Sigmoid colon (tissue), 7 donors: ENCODE data around the gene BAZ1B. TPM values are rescaled to one million over a fixed set of nuclear protein-coding genes. Genes with fewer than 3 reads are reported as not detected.
"Not testable (repeated sequence)": the region's sequence is repeated elsewhere in the genome, so short reads cannot be mapped to it uniquely, and the experiment has no call there.

ENCODE experiments used
- DNase-seq: peaks from one replicate; pipeline ENCODE4 v3.0.0-alpha.2; 2019
- H3K27ac ChIP-seq, 4 donors: fragments of 200-600 bp; sonication (generic); one replicate each; pipeline ENCODE4 v1.5.1; 2016 to 2019; ENCODE audit warnings: mild to moderate bottlenecking in 1 of 4
- H3K27me3 ChIP-seq, 3 donors: fragments of 200-600 bp; sonication (generic); one replicate each; pipeline ENCODE4 v1.5.1; 2019; ENCODE audit warnings: mild to moderate bottlenecking in 1 of 3
- H3K36me3 ChIP-seq, 4 donors: fragments of 200-600 bp; sonication (generic); one replicate each; pipeline ENCODE4 v1.5.1; 2016 to 2019
- H3K4me1 ChIP-seq, 4 donors: fragments of 200-600 bp; sonication (generic); one replicate each; pipeline ENCODE4 v1.5.1; 2017 to 2019
- H3K4me3 ChIP-seq, 4 donors: fragments of 200-600 bp; sonication (generic); one replicate each; pipeline ENCODE4 v1.5.1; 2017 to 2019; ENCODE audit warnings: mild to moderate bottlenecking in 2 of 4, moderate library complexity in 1 of 4
- H3K9me3 ChIP-seq, 4 donors: fragments of 200-600 bp in 3 of 4; sonication (generic) in 3 of 4; one replicate each; pipeline versions ENCODE4 v1.5.1 to v1.6.1; 2013 to 2019
- EP300 ChIP-seq, 4 donors: sonication (generic); formaldehyde crosslinking; IDR thresholded peaks; one replicate each; pipeline ENCODE4 v1.6.1; 2017; ENCODE audit warnings: antibody characterized with exemption in 4 of 4
- POLR2A ChIP-seq, 2 donors: fragments of 450-650 bp; IDR thresholded peaks; one replicate each; pipeline ENCODE4 v1.6.1; 2016; ENCODE audit warnings: antibody characterized with exemption in 2 of 2, mild to moderate bottlenecking in 2 of 2, moderate library complexity in 2 of 2
- POLR2AphosphoS5 ChIP-seq, 4 donors: sonication (generic); formaldehyde crosslinking; IDR thresholded peaks; one replicate each; pipeline ENCODE4 v1.6.1; 2017; ENCODE audit warnings: antibody characterized with exemption in 4 of 4
- WGBS, 2 donors: extraction: QIAGEN DNeasy Blood & Tissue Kit; methylation state at CpG; one replicate each; pipeline ENCODE4 v1.1.7; 2013; 5-methylcytosine and 5-hydroxymethylcytosine counted together
- intact Hi-C: fragments of 100-400 bp; cut with DNase I; formaldehyde crosslinking; loops from one replicate; pipeline ENCODE4 v1.15.1; 2023
- polyA plus RNA-seq, 3 donors: library from polyadenylated mRNA; stranded (reverse); fragments of 200-250 nt; gene quantifications; one replicate each; pipeline ENCODE4 v1.2.3, GENCODE V29; 2013
- total RNA-seq, 4 donors: library from RNA; depleted of rRNA; stranded (reverse); fragments of >200 nt; gene quantifications; one replicate each; pipeline ENCODE4 v1.1.0, GENCODE V29; 2016
- TF ChIP-seq, protein P1 (sequence below), 4 experiments: fragments of 450-650 bp in 3 of 4; fragments of 200-600 bp in 1 of 4; IDR thresholded peaks; one replicate each; pipeline ENCODE4 v1.5.1; 2016 to 2019; ENCODE audit warnings: antibody characterized with exemption in 4 of 4, mild to moderate bottlenecking in 3 of 4, moderate library complexity in 2 of 4
- donor health status: healthy with polysubstance abuse.
- donor health status: Bipolar disorder and iron deficiency.
- donor health status: healthy.

The BAZ1B gene
- total and polyA plus RNA-seq, 7 donors: 13.8 to 67.3 (median 47.2) TPM

DNA sequence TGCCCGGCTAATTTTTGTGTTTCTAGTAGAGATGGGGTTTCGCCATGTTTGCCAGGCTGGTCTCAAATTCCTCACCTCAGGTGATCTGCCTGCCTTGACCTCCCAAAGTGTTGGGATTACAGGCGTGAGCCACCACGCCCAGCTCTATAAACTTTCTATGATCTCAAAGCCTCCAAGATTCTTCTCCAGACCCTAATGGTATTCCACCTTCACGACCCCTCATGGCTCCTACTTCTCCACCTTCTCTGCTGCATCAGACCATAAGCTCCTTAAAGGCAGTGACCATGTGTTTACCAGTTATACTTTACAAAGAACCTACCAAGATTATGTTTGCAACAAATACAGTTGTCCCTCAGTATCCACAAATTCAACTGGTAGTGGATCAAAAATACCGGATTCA lies 10.1 kb upstream of the BAZ1B start:
- intact Hi-C loops: no loop called here

DNA sequence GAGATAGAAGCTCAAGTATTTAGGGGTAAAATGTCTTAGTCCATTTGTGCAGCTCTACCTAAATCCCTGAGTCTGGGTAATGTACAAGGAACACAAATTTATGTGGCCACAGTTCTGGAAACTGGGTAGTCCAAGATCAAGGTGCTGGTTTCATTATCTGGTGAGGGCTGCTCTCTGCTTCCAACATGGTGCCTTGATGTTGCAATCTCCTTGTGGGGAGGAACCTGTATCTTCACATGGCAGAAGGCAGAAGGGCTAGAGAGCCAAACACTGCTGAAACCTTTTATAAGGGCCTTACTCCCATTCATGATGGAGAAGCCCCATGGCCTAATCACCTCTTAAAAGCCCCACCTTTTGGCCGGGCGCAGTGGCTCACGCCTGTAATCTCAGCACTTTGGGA lies 8.7 kb upstream of the BAZ1B start:
- no peak for DNase-seq
- 95 to 97% methylated on average over 3 of the region's 3 CpGs for WGBS, 2 donors
- Histone ChIP-seq H3K9me3 (no peaks in the 10 kb centered on the region), H3K4me3 (no peak overlapping the region), H3K36me3 (peaks cover 0 to 24% (median 2%) of the 10 kb centered on the region in 4 donors), H3K27me3 (no peaks in the 10 kb centered on the region), H3K27ac (no peak overlapping the region), H3K4me1 (no peaks in the 10 kb centered on the region)
- intact Hi-C loops: no loop called here
- TF ChIP-seq POLR2AphosphoS5 (IDR thresholded peaks at IDR 0.05) (no peak), POLR2A (IDR thresholded peaks at IDR 0.05) (no peak), EP300 (IDR thresholded peaks at IDR 0.05) (no peak)
- TF ChIP-seq, protein P1, sequence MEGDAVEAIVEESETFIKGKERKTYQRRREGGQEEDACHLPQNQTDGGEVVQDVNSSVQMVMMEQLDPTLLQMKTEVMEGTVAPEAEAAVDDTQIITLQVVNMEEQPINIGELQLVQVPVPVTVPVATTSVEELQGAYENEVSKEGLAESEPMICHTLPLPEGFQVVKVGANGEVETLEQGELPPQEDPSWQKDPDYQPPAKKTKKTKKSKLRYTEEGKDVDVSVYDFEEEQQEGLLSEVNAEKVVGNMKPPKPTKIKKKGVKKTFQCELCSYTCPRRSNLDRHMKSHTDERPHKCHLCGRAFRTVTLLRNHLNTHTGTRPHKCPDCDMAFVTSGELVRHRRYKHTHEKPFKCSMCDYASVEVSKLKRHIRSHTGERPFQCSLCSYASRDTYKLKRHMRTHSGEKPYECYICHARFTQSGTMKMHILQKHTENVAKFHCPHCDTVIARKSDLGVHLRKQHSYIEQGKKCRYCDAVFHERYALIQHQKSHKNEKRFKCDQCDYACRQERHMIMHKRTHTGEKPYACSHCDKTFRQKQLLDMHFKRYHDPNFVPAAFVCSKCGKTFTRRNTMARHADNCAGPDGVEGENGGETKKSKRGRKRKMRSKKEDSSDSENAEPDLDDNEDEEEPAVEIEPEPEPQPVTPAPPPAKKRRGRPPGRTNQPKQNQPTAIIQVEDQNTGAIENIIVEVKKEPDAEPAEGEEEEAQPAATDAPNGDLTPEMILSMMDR (IDR thresholded peaks at IDR 0.05): no peak

More for the DNA sequence above, 10.1 kb upstream of the BAZ1B start:
- H3K9me3 ChIP-seq: no peaks in the 10 kb centered on the region
- H3K4me3 ChIP-seq: no peak overlapping the region
- H3K27me3 ChIP-seq: no peaks in the 10 kb centered on the region
- no peak for TF ChIP-seq POLR2A (IDR thresholded peaks at IDR 0.05)
- TF ChIP-seq, protein P1 (IDR thresholded peaks at IDR 0.05): no peak
- no peak for TF ChIP-seq POLR2AphosphoS5 (IDR thresholded peaks at IDR 0.05)
- no peak for TF ChIP-seq EP300 (IDR thresholded peaks at IDR 0.05)
- no peak overlapping the region for H3K27ac ChIP-seq
- 92 to 94% methylated on average over 6 of the region's 6 CpGs for whole genome bisulfite sequencing, 2 donors
- DNase-seq: peak; percentile 21
- H3K4me1 ChIP-seq: no peaks in the 10 kb centered on the region
- peaks cover 9 to 39% (median 16%) of the 10 kb centered on the region in 4 donors for H3K36me3 ChIP-seq

DNA sequence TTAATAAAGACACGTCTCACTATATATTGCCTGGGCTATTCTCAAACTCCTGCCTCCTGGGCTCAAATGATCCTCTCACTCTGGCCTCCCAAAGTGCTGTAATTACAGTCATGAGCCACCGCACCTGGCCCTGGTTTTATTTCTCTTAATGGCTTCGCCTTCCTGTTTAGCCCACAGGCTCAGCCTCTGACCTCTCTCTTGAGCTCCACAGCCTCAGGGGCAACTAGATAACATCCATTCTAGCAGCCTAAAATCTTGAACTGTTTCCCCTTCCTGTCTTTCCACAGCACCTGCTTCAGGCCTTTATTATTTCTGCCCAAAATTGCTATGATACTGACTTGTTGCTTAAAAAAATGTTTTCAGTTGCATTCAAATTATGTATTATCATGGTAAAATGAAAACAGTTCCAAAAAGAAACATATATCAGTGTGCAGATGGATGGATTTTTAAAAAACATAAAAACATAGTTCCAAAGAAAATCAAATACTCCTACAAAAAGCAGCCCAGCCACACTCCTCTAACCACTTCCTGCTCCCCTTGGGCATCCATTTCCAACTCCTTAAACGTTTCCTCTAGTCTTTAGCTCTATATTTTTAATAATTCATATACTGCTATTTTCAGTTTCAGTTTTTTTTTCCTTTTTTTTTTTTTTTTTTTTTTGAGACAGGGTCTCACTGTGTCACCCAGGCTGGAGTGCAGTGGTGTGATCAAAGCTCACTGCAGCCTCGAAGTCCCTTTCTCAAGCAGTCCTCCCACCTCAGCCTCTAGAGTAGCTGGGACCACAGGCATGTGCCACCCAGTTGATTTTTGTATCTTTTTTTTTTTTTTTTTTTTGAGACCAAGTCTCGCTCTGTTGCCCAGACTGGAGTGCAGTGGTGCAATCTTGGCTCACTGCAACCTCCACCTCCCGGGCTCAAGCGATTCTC lies 5.1 kb upstream of the BAZ1B start:
- Histone ChIP-seq H3K27me3 (no peaks in the 10 kb centered on the region), H3K9me3 (no peaks in the 10 kb centered on the region), H3K27ac (no peak overlapping the region), H3K4me3 (no peak overlapping the region), H3K36me3 (peaks cover 0 to 3% (median 0%) of the 10 kb centered on the region in 4 donors), H3K4me1 (peaks cover 0 to 9% (median 7%) of the 10 kb centered on the region in 4 donors)
- intact Hi-C loops: no loop called here
- TF ChIP-seq POLR2AphosphoS5 (IDR thresholded peaks at IDR 0.05) (no peak), EP300 (IDR thresholded peaks at IDR 0.05) (no peak), POLR2A (IDR thresholded peaks at IDR 0.05) (no peak)
- TF ChIP-seq, protein P1 (IDR thresholded peaks at IDR 0.05): no peak
- WGBS, 2 donors: 60 to 63% methylated on average over 8 of the region's 8 CpGs
- no peak for DNase-seq

DNA sequence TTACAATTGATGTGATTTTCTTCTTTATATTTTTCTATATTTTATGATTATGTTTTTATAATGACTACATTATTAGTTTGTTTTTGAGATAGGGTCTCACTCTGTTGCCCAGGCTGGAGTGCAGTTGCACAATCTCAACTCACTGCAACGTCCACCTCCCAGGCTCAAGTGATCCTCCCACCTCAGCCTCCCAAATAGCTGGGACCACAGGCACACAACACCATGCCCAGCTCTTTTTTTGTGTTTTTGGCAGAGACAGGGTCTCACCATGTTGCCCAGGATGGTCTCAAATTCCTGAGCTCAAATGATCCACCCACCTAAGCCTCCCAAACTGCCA lies 4.0 kb upstream of the BAZ1B start:
- peaks cover 0 to 11% (median 7%) of the 10 kb centered on the region in 4 donors for H3K4me1 ChIP-seq
- WGBS, 2 donors: 64 to 81% methylated on average over 1 of the region's 1 CpG
- intact Hi-C loops, DNase-seq, H3K9me3 ChIP-seq, H3K4me3 ChIP-seq, H3K27me3 ChIP-seq, H3K27ac ChIP-seq, H3K36me3 ChIP-seq: not testable (repeated sequence)

DNA sequence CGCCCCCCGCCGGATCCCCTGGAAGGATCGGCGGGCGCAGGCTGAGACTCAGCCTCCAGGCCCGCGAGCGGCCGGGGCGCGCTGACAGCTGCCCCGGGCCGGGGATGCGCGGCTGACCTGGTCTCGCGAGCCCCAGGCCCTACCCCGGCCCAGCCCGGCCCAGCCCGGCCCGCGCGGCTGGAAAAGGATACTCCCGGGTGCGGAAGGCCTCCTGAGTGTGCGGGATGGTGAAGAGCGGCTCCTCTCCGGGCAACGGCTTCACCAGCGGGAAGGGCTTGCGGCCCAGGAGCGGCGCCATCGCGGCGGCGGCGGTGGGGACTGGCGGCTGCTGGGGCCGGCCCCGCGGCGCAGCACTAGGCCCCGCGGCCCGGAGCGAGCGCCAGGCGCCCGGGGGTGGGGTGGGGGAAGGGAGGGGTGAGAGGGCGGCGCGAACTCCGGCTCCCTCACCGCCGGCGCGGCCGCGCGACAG lies 423 bp downstream of the BAZ1B start:
- Histone ChIP-seq H3K4me3 (peak overlapping the region; percentile 60 to 97 (median 92)), H3K4me1 (peaks cover 0 to 56% (median 47%) of the 10 kb centered on the region in 4 donors), H3K27ac (peak overlapping the region; percentile 86 to 99 (median 93)), H3K36me3 (peaks cover 0 to 10% (median 0%) of the 10 kb centered on the region in 4 donors), H3K9me3 (no peaks in the 10 kb centered on the region), H3K27me3 (no peaks in the 10 kb centered on the region)
- no peak for DNase-seq
- WGBS, 2 donors: 1% methylated on average over 62 of the region's 62 CpGs
- intact Hi-C loops: loop anchor here (1.0 to 5.0 kb wide), 3 partner anchors 36 to 161 kb away; partner anchors contain the start of genes BCL7B, BUD23, DNAJC30 and TBL2
- TF ChIP-seq POLR2A (IDR thresholded peaks at IDR 0.05): no peak
- TF ChIP-seq, protein P1 (IDR thresholded peaks at IDR 0.05): no peak
- no peak for TF ChIP-seq POLR2AphosphoS5 (IDR thresholded peaks at IDR 0.05)
- no peak for TF ChIP-seq EP300 (IDR thresholded peaks at IDR 0.05)
